OCI-LY3 (cell line): Measurements from ENCODE around the gene PAFAH1B2.

Source experiments
- H2AFZ ChIP-seq: fragments of 200-600, 300-600 bp; shearing (Covaris generic); 2 replicates; pipeline ENCODE4 v1.6.0; 2014; ENCODE audit warnings: antibody characterized with exemption, low read depth, low read length
- H3K27ac ChIP-seq: fragments of 200-600, 300-600 bp; sonication (generic); 2 replicates; pipeline ENCODE4 v1.5.1; 2014; ENCODE audit warnings: mild to moderate bottlenecking, low read length, moderate library complexity, mixed read lengths
- H3K27me3 ChIP-seq: fragments of 200-600, 300-600 bp; sonication (generic); 2 replicates; pipeline ENCODE4 v1.6.1; 2014; ENCODE audit warnings: low read depth, low read length, mixed read lengths
- H3K36me3 ChIP-seq: fragments of 200-600, 300-600 bp; sonication (generic); replicated peaks from 2 replicates; pipeline ENCODE3; 2014; ENCODE audit warnings: low read depth, low read length, mixed read lengths
- H3K4me1 ChIP-seq: fragments of 300-600, 200-600 bp; sonication (generic); 2 replicates; pipeline ENCODE4 v1.6.1; 2014; ENCODE audit warnings: low read length, mixed read lengths
- H3K4me2 ChIP-seq: fragments of 200-600, 300-600 bp; sonication (generic); 2 replicates; pipeline ENCODE4 v1.6.1; 2014; ENCODE audit warnings: low read length, mixed read lengths
- H3K4me3 ChIP-seq: fragments of 300-600, 200-600 bp; sonication (generic); 2 replicates; pipeline ENCODE4 v1.5.1; 2014; ENCODE audit warnings: antibody characterized with exemption, mild to moderate bottlenecking, low read length, moderate library complexity
- H3K79me2 ChIP-seq: fragments of 300-600, 200-600 bp; shearing (Covaris generic); 2 replicates; pipeline ENCODE4 v1.6.1; 2014; ENCODE audit warnings: mild to moderate bottlenecking, low read length, mixed read lengths
- H3K9ac ChIP-seq: fragments of 300-600, 200-600 bp; shearing (Covaris generic); 2 replicates; pipeline ENCODE4 v1.6.0; 2014; ENCODE audit warnings: mild to moderate bottlenecking, low read length, moderate library complexity
- H3K9me3 ChIP-seq: fragments of 200-600, 300-600 bp; shearing (Covaris generic); 2 replicates; pipeline ENCODE4 v1.6.1; 2014; ENCODE audit warnings: low read length, mixed read lengths; ENCODE audit not compliant: insufficient read depth
- H4K20me1 ChIP-seq: fragments of 200-600, 300-600 bp; sonication (generic); 2 replicates; pipeline ENCODE4 v1.6.1; 2016; ENCODE audit warnings: low read length, mixed read lengths; ENCODE audit not compliant: insufficient read depth
- CTCF ChIP-seq: fragments of 200-600, 300-600 bp; sonication (generic); IDR thresholded peaks from 2 replicates; pipeline ENCODE4 v1.5.1; 2014; ENCODE audit warnings: antibody characterized with exemption, low read length, low read depth
- EZH2phosphoT487 ChIP-seq: fragments of 200-600 bp; shearing (Covaris generic); IDR thresholded peaks from 2 replicates; pipeline ENCODE4 v1.6.1; 2018; ENCODE audit warnings: antibody characterized with exemption, mixed run types, low read depth

The PAFAH1B2 gene

GRCh38 chr11:117223741-117224689, 79.9 kb downstream of the PAFAH1B2 start:
- Histone ChIP-seq H3K27me3 (no peaks in the 10 kb centered on the region), H4K20me1 (no peaks in the 10 kb centered on the region), H3K4me3 (no peak overlapping the region), H3K9me3 (no peaks in the 10 kb centered on the region), H3K9ac (no peak overlapping the region), H3K36me3 (peaks cover 35% of the 10 kb centered on the region), H3K27ac (no peak overlapping the region), H2AFZ (no peak overlapping the region), H3K79me2 (no peaks in the 10 kb centered on the region), H3K4me2 (no peak overlapping the region), H3K4me1 (no peaks in the 10 kb centered on the region)
- TF ChIP-seq CTCF (no peak), EZH2phosphoT487 (no peak)

GRCh38 chr11:117225553-117226170, 81.6 kb downstream of the PAFAH1B2 start:
- Histone ChIP-seq H2AFZ (no peak overlapping the region), H3K79me2 (peaks cover 13% of the 10 kb centered on the region), H4K20me1 (no peaks in the 10 kb centered on the region), H3K27me3 (no peaks in the 10 kb centered on the region), H3K9me3 (no peaks in the 10 kb centered on the region), H3K4me3 (no peak overlapping the region), H3K4me2 (no peak overlapping the region), H3K27ac (no peak overlapping the region), H3K9ac (no peak overlapping the region), H3K4me1 (peaks cover 10% of the 10 kb centered on the region), H3K36me3 (peaks cover 40% of the 10 kb centered on the region)
- TF ChIP-seq EZH2phosphoT487 = no peak
- no peak for TF ChIP-seq CTCF
